Measurements from ENCODE around the gene DNM3. TPM values are rescaled to one million over a fixed set of nuclear protein-coding genes. Genes with fewer than 3 reads are reported as not detected.

Gene DNM3
- total RNA-seq, 2 experiments from 2014 or later = 1.5 to 1.6 TPM

DNA sequence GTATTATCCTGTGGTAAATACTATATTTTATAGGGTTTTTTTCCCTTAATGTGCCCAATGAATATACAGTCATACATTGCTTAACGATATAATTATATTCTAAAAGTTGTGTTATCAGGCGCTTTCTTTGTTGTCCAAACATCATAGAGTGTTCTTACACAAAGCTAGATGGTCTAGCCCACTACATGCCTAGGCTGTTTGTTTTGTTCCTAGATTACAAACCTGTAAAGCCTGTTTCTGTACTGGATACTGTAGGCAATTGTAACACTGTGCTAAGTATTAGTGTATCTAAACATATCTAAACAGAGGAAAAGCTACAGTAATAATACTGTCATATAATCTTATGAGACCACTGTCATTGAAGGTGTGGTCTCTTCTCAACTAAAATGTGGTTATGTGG, 336.6 kb downstream of the DNM3 start:
- no peak overlapping the region for H3K4me3 Mint-ChIP-seq
- H3K4me1 Mint-ChIP-seq (ENCODE audit: low read depth) = peaks cover 23% of the 10 kb centered on the region
- H3K27me3 Mint-ChIP-seq (ENCODE audit: low read depth) = peaks cover 3% of the 10 kb centered on the region
- H3K9me3 Mint-ChIP-seq (ENCODE audit: insufficient read depth) = no peaks in the 10 kb centered on the region
- no peak for DNase-seq
- CTCF ChIA-PET = no interaction called here
- POLR2A ChIA-PET = interaction anchor here (0.6 kb wide), 1 partner anchor 97 kb away, joined by 3 read pairs; no protein-coding TSS in a partner anchor
- peaks cover 4% of the 10 kb centered on the region for H3K36me3 Mint-ChIP-seq (ENCODE audit: low read depth)
- H3K27ac Mint-ChIP-seq = no peak overlapping the region
- no peak for ATAC-seq

DNA sequence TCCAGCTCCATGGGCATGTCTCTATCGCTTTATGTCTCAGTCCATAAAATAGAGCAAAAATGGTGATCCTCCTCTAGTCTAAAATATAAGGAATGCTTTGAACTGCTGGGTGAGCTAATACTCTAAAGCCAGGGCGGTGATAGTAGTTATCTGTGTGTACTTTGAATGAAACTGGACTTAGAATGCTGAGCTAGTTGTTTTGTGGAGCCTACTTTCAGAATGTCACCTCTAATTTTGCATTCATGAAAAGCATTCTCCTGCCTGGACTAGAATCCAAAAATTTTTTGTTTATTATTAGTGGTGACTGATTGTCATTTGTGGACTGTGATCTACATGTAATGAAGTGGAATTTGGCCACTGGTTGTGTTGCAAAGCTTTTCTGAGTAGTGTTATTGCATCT, 337.6 kb downstream of the DNM3 start:
- Mint-ChIP-seq H3K27ac (no peak overlapping the region), H3K9me3 (ENCODE audit: insufficient read depth) (no peaks in the 10 kb centered on the region), H3K4me3 (no peak overlapping the region), H3K27me3 (ENCODE audit: low read depth) (no peaks in the 10 kb centered on the region), H3K4me1 (ENCODE audit: low read depth) (peaks cover 25% of the 10 kb centered on the region), H3K36me3 (ENCODE audit: low read depth) (peaks cover 4% of the 10 kb centered on the region)
- ChIA-PET CTCF (interaction anchor here (1.0 to 2.2 kb wide), 3 partner anchors 9 to 45 kb away, joined by 4 to 7 read pairs (median 4); no protein-coding TSS in a partner anchor), POLR2A (no interaction called here)
- DNase-seq (no peak), ATAC-seq (no peak)

DNA sequence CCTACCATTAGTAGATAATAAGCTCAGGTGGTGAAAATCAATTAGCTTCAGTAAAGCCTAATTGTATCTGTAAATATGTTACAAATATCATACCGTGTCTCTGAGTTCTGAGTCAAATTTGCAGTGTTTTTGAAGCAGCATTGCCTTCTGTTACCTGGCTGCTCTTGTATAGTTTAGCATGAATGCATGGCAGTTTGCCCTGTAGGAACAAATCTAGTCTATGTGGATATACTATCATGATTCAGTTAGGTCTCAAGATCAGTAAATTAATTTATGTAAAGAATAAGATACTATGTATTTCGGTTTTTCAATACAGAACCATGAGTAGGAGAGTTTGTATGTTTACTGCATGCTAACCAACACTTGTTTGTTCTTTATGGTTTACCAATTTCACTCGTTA, 338.6 kb downstream of the DNM3 start:
- H3K9me3 Mint-ChIP-seq (ENCODE audit: insufficient read depth) = no peaks in the 10 kb centered on the region
- ChIA-PET POLR2A (no interaction called here), CTCF (interaction anchor here (0.7 to 2.2 kb wide), 3 partner anchors 9 to 178 kb away, joined by 3 to 7 read pairs (median 4); no protein-coding TSS in a partner anchor)
- DNase-seq = no peak
- peaks cover 31% of the 10 kb centered on the region for H3K4me1 Mint-ChIP-seq (ENCODE audit: low read depth)
- peak overlapping the region; percentile 41 for H3K27ac Mint-ChIP-seq
- H3K4me3 Mint-ChIP-seq = no peak overlapping the region
- ATAC-seq = no peak
- H3K36me3 Mint-ChIP-seq (ENCODE audit: low read depth) = peaks cover 4% of the 10 kb centered on the region
- H3K27me3 Mint-ChIP-seq (ENCODE audit: low read depth) = no peaks in the 10 kb centered on the region

DNA sequence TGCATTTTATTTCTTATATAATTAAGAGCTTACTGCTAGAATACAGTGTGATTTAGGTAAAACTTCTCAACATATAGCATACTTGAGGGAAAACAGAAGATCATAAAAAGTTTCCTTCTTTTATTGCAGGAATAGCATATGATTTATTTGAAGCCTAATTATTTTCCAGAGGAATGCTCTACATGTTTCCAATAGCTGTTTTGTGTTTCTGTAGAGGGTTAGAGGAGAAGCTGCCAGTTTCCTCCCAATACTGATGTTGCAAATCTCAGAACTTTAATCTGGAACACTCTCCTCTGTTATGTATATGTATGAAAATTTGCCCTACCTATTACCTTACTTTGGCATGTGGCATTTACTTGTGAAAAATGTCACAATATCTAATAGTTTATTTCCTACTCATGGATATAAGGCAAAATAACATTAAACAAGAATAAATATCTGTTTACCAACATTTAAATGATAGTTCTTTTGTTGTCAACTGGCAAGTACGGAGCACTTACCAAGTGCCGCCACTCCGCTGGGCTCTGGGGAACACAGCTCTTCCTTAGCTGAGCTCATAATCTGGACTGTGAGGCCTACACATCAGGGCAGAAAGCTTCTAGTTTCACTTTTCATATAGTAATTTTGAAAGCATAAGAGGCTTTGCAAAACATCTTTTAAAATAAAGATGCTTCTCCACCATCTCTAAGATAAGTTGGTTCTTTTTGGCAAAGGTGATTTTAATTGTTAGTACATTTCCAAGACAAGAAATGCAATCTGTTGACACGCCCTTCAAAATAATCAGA, 339.4 kb downstream of the DNM3 start:
- Mint-ChIP-seq H3K36me3 (ENCODE audit: low read depth) (peaks cover 4% of the 10 kb centered on the region), H3K27me3 (ENCODE audit: low read depth) (no peaks in the 10 kb centered on the region), H3K27ac (peak overlapping the region; percentile 97), H3K9me3 (ENCODE audit: insufficient read depth) (no peaks in the 10 kb centered on the region), H3K4me3 (peak overlapping the region; percentile 72), H3K4me1 (ENCODE audit: low read depth) (peaks cover 39% of the 10 kb centered on the region)
- CTCF ChIA-PET = interaction anchor here (0.9 to 2.2 kb wide), 9 partner anchors 11 to 248 kb away, joined by 3 to 7 read pairs (median 4); no protein-coding TSS in a partner anchor
- DNase-seq (peak; percentile 52), ATAC-seq (peak; percentile 73)
- POLR2A ChIA-PET = interaction anchor here (0.6 kb wide), 1 partner anchor 35 kb away, joined by 5 read pairs; no protein-coding TSS in a partner anchor

DNA sequence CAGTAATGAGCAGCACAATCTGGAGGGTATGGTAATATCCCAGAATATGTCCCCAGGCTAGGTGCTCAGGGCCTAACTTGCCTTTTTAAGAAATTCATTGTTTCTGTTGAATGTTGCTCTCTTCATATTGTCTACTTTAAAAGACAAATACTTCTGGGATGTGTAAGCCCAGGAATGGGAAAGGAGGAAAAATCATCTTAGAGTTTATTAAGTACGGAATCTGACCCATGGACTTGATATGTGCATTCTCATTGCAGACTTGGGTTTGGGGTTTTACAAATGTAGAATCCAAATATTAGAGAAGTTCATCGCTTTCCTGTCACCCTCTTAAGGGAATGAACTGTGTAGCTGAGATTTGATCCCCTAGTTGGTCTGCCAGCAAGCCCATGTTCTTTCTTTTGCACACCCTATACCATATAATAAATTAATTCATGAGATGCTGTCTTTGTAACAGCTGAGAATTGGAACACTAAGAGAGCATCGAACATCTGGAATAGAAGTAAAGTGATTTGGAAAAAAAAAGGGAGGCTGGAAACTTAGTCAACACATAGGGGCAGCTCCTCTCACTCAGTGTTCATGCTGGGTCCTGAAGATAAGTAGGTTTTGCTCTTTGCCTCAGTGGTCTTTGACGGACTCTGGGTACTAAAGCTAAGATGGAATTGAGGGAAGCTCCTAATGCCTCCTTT, 343.4 kb downstream of the DNM3 start:
- peak overlapping the region; percentile 25 for H3K27ac Mint-ChIP-seq
- H3K4me1 Mint-ChIP-seq (ENCODE audit: low read depth) = peaks cover 44% of the 10 kb centered on the region
- DNase-seq (no peak), ATAC-seq (no peak)
- no peak overlapping the region for H3K4me3 Mint-ChIP-seq
- peaks cover 4% of the 10 kb centered on the region for H3K36me3 Mint-ChIP-seq (ENCODE audit: low read depth)
- ChIA-PET POLR2A (interaction anchor here (0.8 kb wide), 1 partner anchor 86 kb away, joined by 3 read pairs; no protein-coding TSS in a partner anchor), CTCF (interaction anchor here (0.8 to 1.6 kb wide), 7 partner anchors 15 to 259 kb away, joined by 3 to 4 read pairs (median 4); partner anchors contain the start of gene PIGC)
- H3K27me3 Mint-ChIP-seq (ENCODE audit: low read depth) = no peaks in the 10 kb centered on the region
- H3K9me3 Mint-ChIP-seq (ENCODE audit: insufficient read depth) = no peaks in the 10 kb centered on the region

DNA sequence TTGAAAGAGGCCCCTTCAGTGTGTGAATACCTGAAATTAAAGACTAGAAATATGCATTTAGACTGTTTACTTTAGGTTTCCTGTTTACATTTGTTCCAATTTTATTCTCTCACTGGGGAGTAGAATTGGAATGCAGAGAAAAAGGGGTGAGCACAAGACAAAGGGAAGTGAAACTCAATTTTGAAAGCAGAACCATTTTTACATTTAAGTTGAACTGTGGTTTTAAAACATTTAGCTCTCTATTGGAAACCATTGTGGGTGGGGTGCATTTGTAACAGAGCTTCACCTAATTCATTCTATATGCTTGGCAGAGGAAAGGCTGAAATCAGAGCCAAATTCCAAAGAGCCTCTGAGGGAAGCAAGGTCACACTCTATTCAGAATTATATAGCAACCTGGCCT, 343.9 kb downstream of the DNM3 start:
- Mint-ChIP-seq H3K27me3 (ENCODE audit: low read depth) (no peaks in the 10 kb centered on the region), H3K9me3 (ENCODE audit: insufficient read depth) (no peaks in the 10 kb centered on the region), H3K4me1 (ENCODE audit: low read depth) (peaks cover 43% of the 10 kb centered on the region), H3K36me3 (ENCODE audit: low read depth) (peaks cover 4% of the 10 kb centered on the region), H3K27ac (peak overlapping the region; percentile 25), H3K4me3 (no peak overlapping the region)
- ChIA-PET CTCF (interaction anchor here (0.8 to 1.1 kb wide), 7 partner anchors 13 to 259 kb away, joined by 3 to 4 read pairs (median 3); partner anchors contain the start of gene PIGC), POLR2A (interaction anchor here (0.8 kb wide), 1 partner anchor 85 kb away, joined by 3 read pairs; no protein-coding TSS in a partner anchor)
- DNase-seq (no peak), ATAC-seq (no peak)

DNA sequence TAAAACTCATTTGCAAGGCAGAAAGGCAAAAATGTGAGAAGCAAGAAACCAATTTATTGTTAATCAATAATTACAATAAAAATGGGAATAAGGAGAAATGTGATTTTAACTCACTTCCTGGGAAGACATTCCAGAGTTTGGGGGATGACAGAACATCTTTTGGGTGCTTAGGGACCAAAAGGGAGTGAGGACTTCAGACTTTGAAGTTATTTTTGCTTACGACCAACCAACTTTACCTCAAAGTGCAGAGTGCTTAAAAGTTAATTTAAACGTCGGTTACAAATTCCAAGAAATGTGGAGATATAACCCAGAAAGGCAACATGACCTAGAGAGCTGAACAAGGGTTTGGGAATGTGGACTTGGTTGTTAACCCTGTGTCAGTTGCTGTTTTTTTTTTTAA, 344.7 kb downstream of the DNM3 start:
- no peak overlapping the region for H3K4me3 Mint-ChIP-seq
- H3K9me3 Mint-ChIP-seq (ENCODE audit: insufficient read depth) = no peaks in the 10 kb centered on the region
- ChIA-PET CTCF (interaction anchor here (1.1 kb wide), 2 partner anchors 12 to 90 kb away, joined by 3 read pairs; no protein-coding TSS in a partner anchor), POLR2A (no interaction called here)
- no peaks in the 10 kb centered on the region for H3K27me3 Mint-ChIP-seq (ENCODE audit: low read depth)
- DNase-seq (no peak), ATAC-seq (no peak)
- H3K36me3 Mint-ChIP-seq (ENCODE audit: low read depth) = peaks cover 5% of the 10 kb centered on the region
- H3K27ac Mint-ChIP-seq = no peak overlapping the region
- peaks cover 38% of the 10 kb centered on the region for H3K4me1 Mint-ChIP-seq (ENCODE audit: low read depth)

DNA sequence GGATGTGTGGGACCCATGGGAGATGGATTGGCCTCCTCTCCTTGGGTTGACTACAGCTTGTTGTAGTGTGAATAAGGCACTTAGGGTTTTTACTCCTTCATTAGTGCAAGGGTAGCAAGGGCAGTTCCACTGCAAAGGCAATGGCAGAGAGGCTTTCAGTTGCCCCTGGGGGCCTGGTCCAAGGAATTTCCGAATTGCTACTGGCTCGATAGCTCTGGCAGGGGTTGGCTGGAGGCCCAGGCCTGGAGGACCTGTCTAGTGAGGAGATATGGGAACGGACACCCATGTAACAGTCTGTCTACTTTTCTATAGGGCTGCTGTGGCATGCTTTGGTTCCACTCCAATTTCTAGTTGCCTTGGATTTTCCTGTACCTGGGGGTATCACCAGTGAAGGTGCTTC, 360.3 kb downstream of the DNM3 start:
- Mint-ChIP-seq H3K27me3 (ENCODE audit: low read depth) (no peaks in the 10 kb centered on the region), H3K36me3 (ENCODE audit: low read depth) (peaks cover 12% of the 10 kb centered on the region), H3K4me3 (no peak overlapping the region), H3K27ac (no peak overlapping the region), H3K9me3 (ENCODE audit: insufficient read depth) (peaks cover 20% of the 10 kb centered on the region), H3K4me1 (ENCODE audit: low read depth) (no peaks in the 10 kb centered on the region)
- ATAC-seq (no peak), DNase-seq (no peak)
- ChIA-PET CTCF (no interaction called here), POLR2A (no interaction called here)

DNA sequence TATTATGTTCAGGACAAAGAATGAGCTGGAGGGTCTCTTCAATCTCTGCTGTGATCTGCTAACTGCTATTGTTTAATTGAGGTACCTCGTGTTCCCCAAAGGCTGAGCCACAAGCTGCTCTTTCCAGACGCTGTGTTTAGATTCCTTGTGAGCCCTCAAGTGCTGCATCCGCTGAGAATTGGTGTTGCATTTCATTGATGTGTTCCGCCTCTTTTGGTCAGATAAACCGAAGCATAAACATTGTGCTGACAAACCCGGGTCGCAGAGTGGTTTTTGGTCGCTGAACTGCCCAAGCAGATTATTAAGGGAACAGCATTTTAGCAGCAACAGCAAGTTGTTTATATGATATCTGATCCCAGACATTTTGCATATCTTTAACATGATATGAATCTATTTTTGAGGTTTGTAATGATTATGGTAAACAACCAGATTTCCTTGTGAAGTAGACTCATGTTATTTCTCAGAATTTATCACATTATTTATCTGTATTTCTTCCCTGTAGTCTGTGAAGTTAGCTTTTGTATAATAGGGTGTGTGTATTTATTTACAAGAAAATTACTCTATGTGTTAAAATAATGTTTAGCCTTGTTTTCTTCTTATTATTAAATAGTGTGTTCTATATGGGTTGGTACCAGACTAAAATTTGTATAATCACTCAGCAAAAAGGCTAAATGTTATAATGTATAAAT, 362.0 kb downstream of the DNM3 start:
- CTCF ChIA-PET = no interaction called here
- ATAC-seq = no peak

DNA sequence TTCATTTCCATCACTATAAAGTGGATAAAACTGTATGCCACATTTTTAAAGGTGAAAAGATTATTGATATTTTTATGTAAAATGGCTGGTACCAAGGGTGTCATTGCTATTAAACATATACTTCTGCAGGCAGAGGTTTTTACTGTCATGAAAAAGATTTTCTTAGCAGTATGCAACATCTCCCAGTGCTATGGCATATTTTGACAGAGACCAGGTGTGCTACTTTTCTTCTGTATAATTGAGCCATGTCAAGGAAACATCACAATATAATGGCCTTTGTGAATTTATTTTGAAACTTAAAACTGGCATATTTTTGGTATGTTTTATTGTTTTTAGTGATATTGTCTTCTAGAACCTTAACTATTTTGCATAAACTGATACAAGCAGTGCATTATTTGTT, 362.6 kb downstream of the DNM3 start:
- H3K27me3 Mint-ChIP-seq (ENCODE audit: low read depth) = no peaks in the 10 kb centered on the region
- ChIA-PET POLR2A (no interaction called here), CTCF (no interaction called here)
- H3K27ac Mint-ChIP-seq = no peak overlapping the region
- H3K9me3 Mint-ChIP-seq (ENCODE audit: insufficient read depth) = peaks cover 3% of the 10 kb centered on the region
- no peak for ATAC-seq
- no peak overlapping the region for H3K4me3 Mint-ChIP-seq
- H3K36me3 Mint-ChIP-seq (ENCODE audit: low read depth) = peaks cover 7% of the 10 kb centered on the region
- no peak for DNase-seq
- H3K4me1 Mint-ChIP-seq (ENCODE audit: low read depth) = no peaks in the 10 kb centered on the region

More for the DNA sequence above, 362.0 kb downstream of the DNM3 start:
- no peak for DNase-seq
- peaks cover 7% of the 10 kb centered on the region for H3K9me3 Mint-ChIP-seq (ENCODE audit: insufficient read depth)
- no peak overlapping the region for H3K27ac Mint-ChIP-seq
- no peaks in the 10 kb centered on the region for H3K27me3 Mint-ChIP-seq (ENCODE audit: low read depth)
- H3K36me3 Mint-ChIP-seq (ENCODE audit: low read depth) = peaks cover 12% of the 10 kb centered on the region
- no peak overlapping the region for H3K4me3 Mint-ChIP-seq
- no peaks in the 10 kb centered on the region for H3K4me1 Mint-ChIP-seq (ENCODE audit: low read depth)
- POLR2A ChIA-PET = no interaction called here

DNA sequence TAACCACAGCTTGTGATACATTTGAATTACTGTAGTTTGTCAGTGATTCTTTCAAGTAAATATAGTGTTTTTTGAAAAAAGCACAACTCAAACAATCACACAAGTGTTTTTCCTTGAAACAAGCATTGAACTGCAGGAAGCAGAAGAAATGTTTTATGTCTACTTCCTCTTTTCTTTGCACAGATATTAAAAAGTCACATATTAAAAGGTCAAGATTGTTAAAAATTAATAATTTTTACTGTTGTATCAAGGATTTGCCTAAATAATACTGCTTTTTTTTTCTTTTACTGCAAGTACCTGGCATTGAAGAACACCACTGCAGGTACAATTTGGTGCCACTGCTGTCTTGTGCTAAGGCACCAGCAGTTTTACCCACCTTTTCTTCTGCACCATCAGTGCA, 365.0 kb downstream of the DNM3 start:
- no peak for DNase-seq
- CTCF ChIA-PET = no interaction called here
- no peaks in the 10 kb centered on the region for H3K27me3 Mint-ChIP-seq (ENCODE audit: low read depth)
- ATAC-seq = no peak
- POLR2A ChIA-PET = no interaction called here
- H3K4me3 Mint-ChIP-seq = no peak overlapping the region
- no peaks in the 10 kb centered on the region for H3K9me3 Mint-ChIP-seq (ENCODE audit: insufficient read depth)
- H3K4me1 Mint-ChIP-seq (ENCODE audit: low read depth) = no peaks in the 10 kb centered on the region
- H3K27ac Mint-ChIP-seq = no peak overlapping the region
- no peaks in the 10 kb centered on the region for H3K36me3 Mint-ChIP-seq (ENCODE audit: low read depth)
